Pancreas (tissue), 10 donors: Measurements from ENCODE around the gene ODF2. TPM values are rescaled to one million over a fixed set of nuclear protein-coding genes. Genes with fewer than 3 reads are reported as not detected.

Experiments used
- ATAC-seq, 4 donors: fragments of 200-7000 bp; cut with Tn5 transposase; one replicate each; pipeline versions ENCODE4 v1.8.0 to v1.9.1; 2020; ENCODE audit warnings: mild to moderate bottlenecking in 4 of 4, moderate library complexity in 4 of 4
- DNase-seq, 6 donors: peaks; one replicate each; pipeline ENCODE4 v3.0.0-alpha.2; 2020
- FAIRE-seq: peaks from 2 replicates; lab custom pipeline; 2012; peaks lifted over from hg19 to GRCh38; lab: Jason Lieb, UNC
- H3K27ac ChIP-seq, 4 donors: fragments of 200-600 bp; sonication (generic); 1 replicate in 3 of 4; 2 replicates in 1 of 4; pipeline versions ENCODE4 v1.5.0 to v1.8.0; 2020
- H3K27me3 ChIP-seq, 4 donors: fragments of 200-600 bp; one replicate each; pipeline ENCODE4 v1.8.0; 2021
- H3K36me3 ChIP-seq, 3 donors: fragments of 200-600 bp; sonication (generic) in 1 of 3; one replicate each; pipeline versions ENCODE4 v1.5.0 to v1.8.0; 2020 to 2021
- H3K4me1 ChIP-seq, 3 donors: fragments of 200-600 bp; one replicate each; pipeline ENCODE4 v1.8.0; 2021
- H3K4me3 ChIP-seq, 4 donors: fragments of 200-600 bp; sonication (generic) in 2 of 4; one replicate each; pipeline versions ENCODE4 v1.5.0 to v1.8.0; 2020 to 2021
- H3K9me3 ChIP-seq, 4 donors: fragments of 200-600 bp; one replicate each; pipeline ENCODE4 v1.8.0; 2021
- CTCF ChIP-seq, 4 donors: fragments of 200-600 bp; sonication (generic) in 3 of 4; IDR thresholded peaks; one replicate each; pipeline versions ENCODE4 v1.5.0 to v1.8.0; 2021; ENCODE audit warnings: antibody characterized with exemption in 4 of 4
- WGBS, 2 donors: extraction: QIAGEN DNeasy Blood & Tissue Kit; methylation state at CpG; one replicate each; pipeline ENCODE4 v1.1.7; 2013; 5-methylcytosine and 5-hydroxymethylcytosine counted together
- intact Hi-C, 3 donors: fragments of 100-400 bp; cut with DNase I; formaldehyde crosslinking; loops; one replicate each; pipeline versions ENCODE4 v1.11.1 to v1.14.2; 2022
- polyA plus RNA-seq, 2 donors: library from polyadenylated mRNA; stranded (reverse); fragments of 200-250 nt; gene quantifications; one replicate each; pipeline ENCODE4 v1.2.3, GENCODE V29; 2013
- total RNA-seq, 6 donors: library from RNA; stranded (reverse); fragmentation: NEBNext Ultra II Directional in 4 of 6; extraction: Animal tissue kit (Norgen Biotek cat#: 25700) in 4 of 6; gene quantifications; one replicate each; pipeline versions ENCODE4 v1.2.1 to v1.2.4, GENCODE V29; 2021 to 2023
- donor health status: healthy with polysubstance abuse.
- donor health status: DM: no; HTN: no; CAD: no; lungs with moderate emphysema.
- donor health status: DM: no; HTN: no; CAD: no.
- donor health status: control.
- donor health status: control.
- donor health status: Bipolar disorder and iron deficiency.
- donor health status: DM: yes; HTN: yes; CAD: no.
- donor health status: DM: no; HTN: no; CAD: no.
- donor health status: DM: no; HTN: no; CAD: no.
- donor health status: DM: yes; HTN: yes; CAD: no.

Gene ODF2
- total and polyA plus RNA-seq, 8 donors: 8.0 to 15.0 (median 9.8) TPM

- Histone ChIP-seq H3K9me3 (no peaks in the 10 kb centered on the region), H3K36me3 (no peaks in the 10 kb centered on the region), H3K4me3 (no peak overlapping the region), H3K4me1 (peaks cover 3 to 10% (median 4%) of the 10 kb centered on the region in 3 donors), H3K27ac (no peak overlapping the region), H3K27me3 (no peaks in the 10 kb centered on the region)
- intact Hi-C loops: no loop called here
- no peak for ATAC-seq
- 94 to 95% methylated on average over 15 of the region's 15 CpGs for WGBS, 2 donors
- no peak for FAIRE-seq
- no peak for DNase-seq
- no peak for TF ChIP-seq CTCF (IDR thresholded peaks at IDR 0.05)
These were observed 31.5 kb upstream of the ODF2 start for GRCh38 chr9:128424268-128424780.

- TF ChIP-seq CTCF (IDR thresholded peaks at IDR 0.05): no peak
- Histone ChIP-seq H3K9me3 (no peaks in the 10 kb centered on the region), H3K27ac (no peak overlapping the region), H3K36me3 (no peaks in the 10 kb centered on the region), H3K4me3 (no peak overlapping the region), H3K27me3 (no peaks in the 10 kb centered on the region), H3K4me1 (no peaks in the 10 kb centered on the region)
- DNase-seq (no peak), FAIRE-seq (no peak), ATAC-seq (peak in 1 of 4 donors; percentile 17)
- 89 to 91% methylated on average over 22 of the region's 22 CpGs for WGBS, 2 donors
- intact Hi-C loops: no loop called here
These were observed 26.9 kb upstream of the ODF2 start for GRCh38 chr9:128428644-128429512.

DNA sequence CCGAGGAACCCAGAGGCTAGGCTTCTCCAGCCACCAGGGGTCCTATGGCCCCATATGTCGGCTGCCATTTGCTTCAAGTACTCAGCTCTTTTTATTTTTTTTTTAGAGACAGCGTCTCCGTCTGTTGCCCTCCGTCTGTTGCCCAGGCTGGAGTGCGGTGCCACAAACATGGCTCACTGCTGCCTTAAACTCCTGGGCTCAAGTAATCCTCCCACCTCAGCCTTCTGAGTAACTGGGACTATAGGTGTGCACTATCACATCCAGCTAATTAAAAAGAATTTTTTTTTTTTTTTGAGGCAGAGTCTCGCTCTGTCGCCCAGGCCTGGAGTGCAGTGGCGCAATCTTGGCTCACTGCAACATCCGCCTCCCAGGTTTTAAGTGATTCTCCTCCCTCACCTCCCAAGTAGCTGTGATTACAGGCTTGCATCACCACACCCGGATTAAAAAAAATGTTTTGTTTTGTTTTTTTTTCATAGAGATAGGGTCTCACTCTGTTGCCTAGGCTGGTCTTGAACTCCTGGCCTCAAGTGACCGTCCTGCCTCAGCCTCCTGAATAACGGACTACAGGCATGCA lies 26.2 kb upstream of the ODF2 start:
- WGBS, 2 donors: 90 to 97% methylated on average over 13 of the region's 13 CpGs
- H3K36me3 ChIP-seq: no peaks in the 10 kb centered on the region
- no peak for FAIRE-seq

DNA sequence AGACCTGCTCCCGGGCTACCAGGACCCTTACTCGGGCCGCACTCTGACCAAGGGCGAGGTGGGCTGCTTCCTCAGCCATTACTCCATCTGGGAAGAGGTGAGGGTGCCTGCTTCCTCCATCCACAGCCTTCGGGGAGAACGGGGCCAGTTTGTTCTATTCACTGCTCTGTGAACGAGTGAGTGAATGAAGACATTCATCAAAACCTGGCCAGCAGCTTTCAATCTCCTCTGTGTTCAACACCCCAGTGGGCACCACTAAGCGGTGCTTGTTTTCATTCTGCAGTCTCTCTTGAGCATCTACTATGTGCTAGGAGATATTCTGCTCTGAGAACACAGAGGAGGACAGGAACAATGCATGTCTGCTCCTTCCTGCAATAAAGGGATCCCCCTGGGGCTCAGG lies 24.6 kb upstream of the ODF2 start:
- intact Hi-C loops: no loop called here

More for the DNA sequence above, 26.2 kb upstream of the ODF2 start:
- Histone ChIP-seq H3K4me1 (no peaks in the 10 kb centered on the region), H3K27ac (no peak overlapping the region), H3K4me3 (no peak overlapping the region), H3K9me3 (no peaks in the 10 kb centered on the region), H3K27me3 (no peaks in the 10 kb centered on the region)
- no peak for TF ChIP-seq CTCF (IDR thresholded peaks at IDR 0.05)
- no peak for DNase-seq
- intact Hi-C loops: no loop called here
- ATAC-seq: no peak

More for the DNA sequence above, 24.6 kb upstream of the ODF2 start:
- no peak for DNase-seq
- H3K9me3 ChIP-seq: no peaks in the 10 kb centered on the region
- no peaks in the 10 kb centered on the region for H3K36me3 ChIP-seq
- H3K4me1 ChIP-seq: no peaks in the 10 kb centered on the region
- 88 to 91% methylated on average over 8 of the region's 8 CpGs for WGBS, 2 donors
- no peak overlapping the region for H3K27ac ChIP-seq
- H3K4me3 ChIP-seq: no peak overlapping the region
- ATAC-seq: no peak
- TF ChIP-seq CTCF (IDR thresholded peaks at IDR 0.05): no peak
- H3K27me3 ChIP-seq: no peaks in the 10 kb centered on the region
- FAIRE-seq: no peak
